Placental pericyte (primary cell): Measurements from ENCODE around the gene NAXE. TPM values are rescaled to one million over a fixed set of nuclear protein-coding genes. Genes with fewer than 3 reads are reported as not detected.

Experiments used
- total RNA-seq: library from RNA; depleted of rRNA; stranded (reverse); fragments of >200 nt; gene quantifications from 2 replicates; pipeline ENCODE4 v1.2.3, GENCODE V29; 2012

NAXE gene
- total RNA-seq, result 41.8 and 56.4 TPM in 2 replicates

DNA sequence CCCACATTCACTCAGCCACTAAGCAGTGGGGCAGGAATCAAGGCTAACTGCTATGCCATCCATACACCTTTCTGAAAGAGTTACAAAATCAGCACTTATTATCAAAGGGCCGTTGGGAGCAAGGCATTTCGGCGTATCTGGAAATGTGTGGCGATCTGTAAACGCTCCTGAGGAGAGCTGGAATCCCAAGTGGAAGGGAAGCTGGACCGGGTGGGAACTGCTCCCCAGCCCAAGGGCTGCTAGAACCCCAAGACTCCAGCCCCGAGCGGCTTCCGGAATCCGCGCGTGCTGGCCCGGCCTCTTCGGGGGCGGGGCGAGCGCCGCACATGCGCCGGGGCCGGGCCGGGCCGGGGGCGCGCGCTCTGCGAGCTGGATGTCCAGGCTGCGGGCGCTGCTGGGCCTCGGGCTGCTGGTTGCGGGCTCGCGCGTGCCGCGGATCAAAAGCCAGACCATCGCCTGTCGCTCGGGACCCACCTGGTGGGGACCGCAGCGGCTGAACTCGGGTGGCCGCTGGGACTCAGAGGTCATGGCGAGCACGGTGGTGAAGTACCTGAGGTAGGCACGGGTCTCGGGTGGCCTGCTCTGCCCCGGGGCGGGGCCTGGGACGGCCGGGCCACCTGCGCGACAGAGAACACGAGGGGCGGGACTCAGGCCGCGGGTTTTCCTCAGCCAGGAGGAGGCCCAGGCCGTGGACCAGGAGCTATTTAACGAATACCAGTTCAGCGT, at the start of gene NAXE:
Gene NAXE (plus strand): TSS at position 345 of the 726 bp plus-strand sequence. CDS start 29 bp downstream, at position 374.

GRCh38 chr1:156571919-156572662, 19.5 kb upstream of the NAXE start, which contains the start of gene IQGAP3:
TSS of gene IQGAP3 (minus strand) at chr1:156572565. CDS start at chr1:156572529, 36 bp downstream.

GRCh38 chr1:156579472-156579871, 12.1 kb upstream of the NAXE start, which contains the start of gene TTC24:
TSS of gene TTC24 (plus strand) at chr1:156579723. CDS start at chr1:156581365, 1,642 bp downstream.

DNA sequence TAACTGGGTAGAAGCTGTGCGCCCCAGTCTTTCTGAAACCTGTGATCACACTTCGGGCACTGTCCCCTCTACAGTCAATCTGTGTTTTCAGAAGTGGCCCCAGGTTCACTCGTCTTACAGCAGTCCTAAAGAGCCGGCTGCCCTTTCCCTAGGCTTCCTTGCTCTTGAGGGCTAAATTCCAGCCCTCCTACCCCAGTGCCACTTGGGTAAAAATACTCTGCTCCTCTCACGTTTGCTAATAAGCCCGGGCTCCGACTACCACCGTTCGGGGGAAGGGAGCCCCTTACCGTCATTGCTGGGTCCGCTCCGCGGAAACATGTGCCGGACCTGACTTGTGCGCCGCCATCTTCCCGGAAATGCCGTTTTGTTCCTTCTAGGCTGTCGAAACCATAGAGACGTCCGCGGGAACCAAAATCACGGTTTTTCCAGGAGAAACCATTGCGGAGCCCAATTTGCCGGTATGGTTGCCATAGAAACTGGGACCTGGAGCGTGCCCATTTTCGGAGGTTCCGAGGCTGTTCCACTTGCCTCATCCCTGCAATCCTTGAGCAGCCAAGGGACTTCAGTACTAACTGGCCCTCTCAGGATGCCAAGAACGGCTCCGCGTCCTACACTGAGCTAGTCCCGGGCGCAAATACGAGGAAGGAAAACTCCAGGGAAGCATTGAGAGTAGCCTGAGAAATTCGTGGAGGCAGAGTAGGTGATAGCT, 9.7 kb downstream of the NAXE start, which contains the start of gene GPATCH4:
Gene GPATCH4 (minus strand): TSS at position 358 of the 709 bp plus-strand sequence.

GRCh38 chr1:156618853-156619581, 27.4 kb downstream of the NAXE start, which contains the start of gene HAPLN2:
TSS of gene HAPLN2 (plus strand) at chr1:156619415. CDS start at chr1:156623491, 4,076 bp downstream.

GRCh38 chr1:156641761-156642264, 50.2 kb downstream of the NAXE start, which contains the start of gene BCAN:
TSS of gene BCAN (plus strand) at chr1:156642117. CDS start at chr1:156646055, 3,938 bp downstream.

Other genes with a start within 250 kb of the NAXE start
- gene RHBG, start 222.6 kb upstream of the NAXE start, total RNA-seq, result 0.14 TPM in 1 of 2 replicates, not detected in the other
- 23.2 and 29.8 TPM in 2 replicates for gene MEF2D, start 91.0 kb upstream of the NAXE start, total RNA-seq
- 0.88 and 62.7 TPM in 2 replicates for gene IQGAP3, start 19.2 kb upstream of the NAXE start, total RNA-seq
- gene TTC24, start 12.1 kb upstream of the NAXE start, total RNA-seq, result not detected in 2 replicates
- gene GPATCH4, start 9.7 kb downstream of the NAXE start, total RNA-seq, result 14.7 and 17.8 TPM in 2 replicates
- gene HAPLN2, start 27.6 kb downstream of the NAXE start, total RNA-seq, result not detected in 2 replicates
- gene BCAN, start 50.3 kb downstream of the NAXE start, total RNA-seq, result not detected in 2 replicates
- 2.0 and 69.7 TPM in 2 replicates for gene NES, start 85.6 kb downstream of the NAXE start, total RNA-seq
- 1.7 and 12.7 TPM in 2 replicates for gene CRABP2, start 113.8 kb downstream of the NAXE start, total RNA-seq
- 6.7 and 10.1 TPM in 2 replicates for gene METTL25B, start 136.7 kb downstream of the NAXE start, total RNA-seq
- gene ISG20L2, start 137.0 kb downstream of the NAXE start, total RNA-seq, result 18.2 and 25.9 TPM in 2 replicates
- gene MRPL24, start 149.3 kb downstream of the NAXE start, total RNA-seq, result 20.6 and 37.7 TPM in 2 replicates
- 225 and 327 TPM in 2 replicates for gene HDGF, start 159.9 kb downstream of the NAXE start, total RNA-seq
- 26.5 and 31.5 TPM in 2 replicates for gene PRCC, start 175.8 kb downstream of the NAXE start, total RNA-seq
- 0.14 TPM in 1 of 2 replicates, not detected in the other for gene SH2D2A, start 225.1 kb downstream of the NAXE start, total RNA-seq